CD4-positive, alpha-beta memory T cell (primary cell): ENCODE results near the gene ROPN1. TPM values are rescaled to one million over a fixed set of nuclear protein-coding genes. Genes with fewer than 3 reads are reported as not detected.

Experiments
- CTCF ChIA-PET: fragments of 350-600 bp; sonication (Branson Sonifier 250); formaldehyde crosslinking; loops from one replicate; lab custom pipeline; 2021; ENCODE audit warnings: inconsistent platforms; ENCODE audit not compliant: partially characterized antibody; lab: Charles Lee
- POLR2A ChIA-PET: fragments of 350-600 bp; sonication (Branson Sonifier 250); formaldehyde crosslinking; loops from one replicate; lab custom pipeline; 2021; ENCODE audit not compliant: partially characterized antibody; lab: Charles Lee
- DNase-seq, 5 donors: peaks; one replicate each; pipeline versions ENCODE4 v3.0.0 to v3.0.0-alpha.2; 2020 to 2022; ENCODE audit warnings: mixed read lengths in 1 of 5
- H3K27ac ChIP-seq: one replicate; pipeline ENCODE4 v1.7.0; 2013; ENCODE audit warnings: low read depth, low read length
- H3K27me3 ChIP-seq: 2 replicates; pipeline ENCODE4 v1.7.0; 2013; ENCODE audit warnings: mild to moderate bottlenecking, low read length, moderate library complexity; ENCODE audit not compliant: insufficient read depth
- H3K36me3 ChIP-seq: 2 replicates; pipeline ENCODE4 v1.7.0; 2013; ENCODE audit warnings: mild to moderate bottlenecking, low read length, moderate library complexity; ENCODE audit not compliant: insufficient read depth
- H3K4me1 ChIP-seq: 2 replicates; pipeline ENCODE4 v1.7.0; 2013; ENCODE audit warnings: mild to moderate bottlenecking, low read length, moderate library complexity; ENCODE audit not compliant: insufficient read depth
- H3K4me3 ChIP-seq, 2 donors: one replicate each; pipeline ENCODE4 v1.7.0; 2013; ENCODE audit warnings: low read length in 2 of 2, mild to moderate bottlenecking in 1 of 2
- H3K9me3 ChIP-seq, 2 donors: one replicate each; pipeline ENCODE4 v1.7.0; 2013; ENCODE audit warnings: low read length in 2 of 2, control low read depth in 1 of 2; ENCODE audit not compliant: control insufficient read depth in 1 of 2
- H3K27ac Mint-ChIP-seq, 7 donors: one replicate each; pipeline ENCODE4 v1.8.0; 2020 to 2021; ENCODE audit warnings: mixed read lengths in 7 of 7, mild to moderate bottlenecking in 6 of 7, inconsistent platforms in 3 of 7, moderate library complexity in 3 of 7
- H3K27me3 Mint-ChIP-seq, 2 donors: one replicate each; pipeline ENCODE4 v1.8.0; 2020 to 2021; ENCODE audit warnings: mixed read lengths in 2 of 2
- H3K36me3 Mint-ChIP-seq, 2 donors: one replicate each; pipeline ENCODE4 v1.8.0; 2020 to 2021; ENCODE audit warnings: mixed read lengths in 2 of 2, inconsistent platforms in 1 of 2, mild to moderate bottlenecking in 1 of 2
- H3K4me1 Mint-ChIP-seq, 4 donors: one replicate each; pipeline ENCODE4 v1.8.0; 2020 to 2021; ENCODE audit warnings: mixed read lengths in 4 of 4, mild to moderate bottlenecking in 1 of 4
- H3K4me3 Mint-ChIP-seq, 8 donors: one replicate each; pipeline ENCODE4 v1.8.0; 2020 to 2021; ENCODE audit warnings: mixed read lengths in 8 of 8, mild to moderate bottlenecking in 7 of 8, moderate library complexity in 6 of 8, inconsistent platforms in 3 of 8
- H3K9me3 Mint-ChIP-seq, 8 donors: one replicate each; pipeline ENCODE4 v1.8.0; 2020 to 2021; ENCODE audit warnings: mixed read lengths in 8 of 8, mild to moderate bottlenecking in 5 of 8, inconsistent platforms in 3 of 8, moderate library complexity in 1 of 8
- intact Hi-C: fragments of 100-400 bp; cut with micrococcal nuclease; formaldehyde crosslinking; loops from one replicate; pipeline ENCODE4 v1.15.1; 2023
- polyA plus RNA-seq, 2 donors: library from polyadenylated mRNA; unstranded; fragments of 300-500 nt; fragmentation: Illumina TruSeq; gene quantifications; one replicate each; pipeline ENCODE4 v1.2.3, GENCODE V29; 2021
- total RNA-seq, 2 experiments: library from RNA; stranded (reverse); gene quantifications; one replicate each; pipeline ENCODE4 v1.2.3, GENCODE V29; 2021

ROPN1 gene
- total and polyA plus RNA-seq, 4 experiments from 2014 or later, result not detected

GRCh38 chr3:123920383-123920782, 71.5 kb downstream of the ROPN1 start:
- intact Hi-C loops, result no loop called here
- Mint-ChIP-seq H3K27ac (no peak overlapping the region), H3K36me3 (peaks cover 52 to 74% of the 10 kb centered on the region in 2 donors), H3K27me3 (no peaks in the 10 kb centered on the region), H3K9me3 (peaks cover 0 to 54% (median 41%) of the 10 kb centered on the region in 8 donors), H3K4me1 (no peaks in the 10 kb centered on the region), H3K4me3 (no peak overlapping the region)
- no peak overlapping the region for H3K4me3 ChIP-seq
- peaks cover 0 to 9% of the 10 kb centered on the region in 2 donors for H3K9me3 ChIP-seq
- CTCF ChIA-PET, result no interaction called here
- POLR2A ChIA-PET, result no interaction called here
- H3K27me3 ChIP-seq, result no peaks in the 10 kb centered on the region
- H3K4me1 ChIP-seq, result no peaks in the 10 kb centered on the region
- H3K27ac ChIP-seq, result no peak overlapping the region
- H3K36me3 ChIP-seq, result no peaks in the 10 kb centered on the region
- no peak for DNase-seq

- peaks cover 0 to 48% (median 39%) of the 10 kb centered on the region in 8 donors for H3K9me3 Mint-ChIP-seq
- no peaks in the 10 kb centered on the region for H3K36me3 ChIP-seq
- no peaks in the 10 kb centered on the region for H3K4me1 ChIP-seq
- no peaks in the 10 kb centered on the region for H3K27me3 Mint-ChIP-seq
- H3K27me3 ChIP-seq, result no peaks in the 10 kb centered on the region
- no peaks in the 10 kb centered on the region for H3K4me1 Mint-ChIP-seq
- no peak overlapping the region for H3K4me3 ChIP-seq
- H3K27ac Mint-ChIP-seq, result no peak overlapping the region
- DNase-seq, result no peak
- no peak overlapping the region for H3K27ac ChIP-seq
- H3K36me3 Mint-ChIP-seq, result peaks cover 53 to 70% of the 10 kb centered on the region in 2 donors
- peaks cover 0 to 9% of the 10 kb centered on the region in 2 donors for H3K9me3 ChIP-seq
- CTCF ChIA-PET, result no interaction called here
- POLR2A ChIA-PET, result no interaction called here
- intact Hi-C loops, result no loop called here
- no peak overlapping the region for H3K4me3 Mint-ChIP-seq
Measured at GRCh38 chr3:123919353-123919752, 72.6 kb downstream of the ROPN1 start.

Other genes with a start within 250 kb of the ROPN1 start
- not detected for gene MYLK, start 107.8 kb downstream of the ROPN1 start, total RNA-seq
- gene MYLK, start 107.8 kb downstream of the ROPN1 start, polyA plus RNA-seq, result under 1 TPM in 1 of 2 donors, not detected in 1; 0.18 TPM
- gene CCDC14, start 30.9 kb downstream of the ROPN1 start, total RNA-seq, result 10 to 100 TPM; 46.0 to 47.0 TPM
- 1 to 10 TPM; 6.3 to 7.8 TPM for gene CCDC14, start 30.9 kb downstream of the ROPN1 start, polyA plus RNA-seq
- gene KALRN, start 41.2 kb upstream of the ROPN1 start, total RNA-seq, result 10 to 100 TPM; 14.5 to 15.6 TPM
- 1 to 10 TPM; 2.6 to 4.3 TPM for gene KALRN, start 41.2 kb upstream of the ROPN1 start, polyA plus RNA-seq